Choroid plexus epithelial cell (primary cell): Measurements from ENCODE around the gene SCUBE1.

ENCODE experiments used
- DNase-seq: peaks from one replicate; pipeline ENCODE4 v3.0.0-alpha.2; 2010; ENCODE audit warnings: low read depth
- H3K4me3 ChIP-seq: 2 replicates; pipeline ENCODE4 v1.5.1; 2011; ENCODE audit warnings: low read depth, mild to moderate bottlenecking, control low read depth, low read length, moderate library complexity
- TF ChIP-seq, protein P1 (sequence below): conservative IDR thresholded peaks from 2 replicates; pipeline ENCODE4 v1.5.1; 2011; ENCODE audit warnings: low read depth, mild to moderate bottlenecking, control low read depth, inconsistent platforms, low read length, moderate library complexity

The SCUBE1 gene

DNA sequence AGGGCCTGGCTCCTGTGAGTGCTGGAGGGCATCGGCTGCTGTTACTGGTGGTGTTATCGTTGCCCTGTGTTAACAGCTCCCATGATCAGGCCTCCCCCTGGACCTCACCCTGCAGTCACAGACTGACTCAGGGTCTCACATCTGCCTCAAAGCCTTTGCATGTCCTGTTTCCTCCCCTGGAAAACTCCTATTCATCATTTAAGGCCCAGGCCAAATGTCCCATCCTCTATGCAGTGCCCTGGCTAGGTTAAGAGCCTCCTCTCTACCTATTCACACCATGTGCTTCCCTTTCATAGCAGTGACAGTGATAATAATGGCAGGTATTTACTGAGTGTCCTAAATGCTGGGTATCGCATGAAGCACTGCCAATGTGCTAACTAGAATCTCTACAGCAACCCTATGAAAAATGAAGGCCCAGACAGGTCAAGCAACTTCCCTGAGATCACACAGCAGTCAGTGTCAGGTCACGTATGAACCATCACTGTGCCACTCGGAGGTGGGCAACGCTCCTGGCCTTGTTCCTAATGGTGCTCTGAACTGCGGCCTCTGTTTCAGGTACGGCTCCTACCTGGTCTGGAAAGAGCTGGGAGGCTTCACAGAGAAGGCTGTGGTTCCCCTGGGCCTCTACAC is 182.6 kb downstream of the SCUBE1 start:
- TF ChIP-seq, protein P1, sequence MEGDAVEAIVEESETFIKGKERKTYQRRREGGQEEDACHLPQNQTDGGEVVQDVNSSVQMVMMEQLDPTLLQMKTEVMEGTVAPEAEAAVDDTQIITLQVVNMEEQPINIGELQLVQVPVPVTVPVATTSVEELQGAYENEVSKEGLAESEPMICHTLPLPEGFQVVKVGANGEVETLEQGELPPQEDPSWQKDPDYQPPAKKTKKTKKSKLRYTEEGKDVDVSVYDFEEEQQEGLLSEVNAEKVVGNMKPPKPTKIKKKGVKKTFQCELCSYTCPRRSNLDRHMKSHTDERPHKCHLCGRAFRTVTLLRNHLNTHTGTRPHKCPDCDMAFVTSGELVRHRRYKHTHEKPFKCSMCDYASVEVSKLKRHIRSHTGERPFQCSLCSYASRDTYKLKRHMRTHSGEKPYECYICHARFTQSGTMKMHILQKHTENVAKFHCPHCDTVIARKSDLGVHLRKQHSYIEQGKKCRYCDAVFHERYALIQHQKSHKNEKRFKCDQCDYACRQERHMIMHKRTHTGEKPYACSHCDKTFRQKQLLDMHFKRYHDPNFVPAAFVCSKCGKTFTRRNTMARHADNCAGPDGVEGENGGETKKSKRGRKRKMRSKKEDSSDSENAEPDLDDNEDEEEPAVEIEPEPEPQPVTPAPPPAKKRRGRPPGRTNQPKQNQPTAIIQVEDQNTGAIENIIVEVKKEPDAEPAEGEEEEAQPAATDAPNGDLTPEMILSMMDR, result no peak
- DNase-seq, result no peak
- H3K4me3 ChIP-seq, result no peak overlapping the region

DNA sequence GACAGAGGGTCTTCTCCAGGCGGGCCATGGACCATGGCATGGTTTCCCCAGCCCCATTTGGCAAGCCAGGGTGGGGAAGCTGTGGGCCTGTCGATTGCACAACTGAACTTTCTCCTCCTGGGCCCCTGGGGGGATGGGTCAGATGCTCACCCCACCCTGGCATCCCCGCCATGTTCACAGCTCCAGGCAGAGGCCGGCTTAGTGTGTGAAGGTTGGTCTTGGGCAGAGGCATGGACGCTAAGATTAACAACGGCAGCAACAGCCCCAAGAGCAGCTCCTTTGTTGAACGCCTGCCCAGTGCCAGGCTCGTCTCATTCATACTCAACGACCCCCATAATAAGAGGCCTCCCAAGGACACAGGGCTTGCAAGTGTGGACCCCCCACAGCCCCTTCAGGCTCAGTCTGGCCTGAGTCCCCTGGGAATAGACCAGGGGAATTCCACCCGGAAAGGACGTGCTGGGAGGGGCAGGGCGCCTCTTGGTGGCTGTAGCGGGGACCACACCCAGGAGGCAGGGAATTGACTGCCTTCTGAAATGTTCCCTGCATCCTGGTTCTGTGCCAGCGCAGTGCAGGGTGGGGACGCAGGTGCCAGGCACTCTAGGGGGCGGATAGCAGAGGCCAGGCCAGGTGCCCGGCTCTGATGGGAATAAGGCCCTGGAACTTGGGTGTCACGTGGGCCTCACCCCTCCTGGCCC is 183.5 kb downstream of the SCUBE1 start:
- peak; percentile 43 for DNase-seq
- H3K4me3 ChIP-seq, result no peak overlapping the region
- TF ChIP-seq, protein P1, result peak; percentile 53

DNA sequence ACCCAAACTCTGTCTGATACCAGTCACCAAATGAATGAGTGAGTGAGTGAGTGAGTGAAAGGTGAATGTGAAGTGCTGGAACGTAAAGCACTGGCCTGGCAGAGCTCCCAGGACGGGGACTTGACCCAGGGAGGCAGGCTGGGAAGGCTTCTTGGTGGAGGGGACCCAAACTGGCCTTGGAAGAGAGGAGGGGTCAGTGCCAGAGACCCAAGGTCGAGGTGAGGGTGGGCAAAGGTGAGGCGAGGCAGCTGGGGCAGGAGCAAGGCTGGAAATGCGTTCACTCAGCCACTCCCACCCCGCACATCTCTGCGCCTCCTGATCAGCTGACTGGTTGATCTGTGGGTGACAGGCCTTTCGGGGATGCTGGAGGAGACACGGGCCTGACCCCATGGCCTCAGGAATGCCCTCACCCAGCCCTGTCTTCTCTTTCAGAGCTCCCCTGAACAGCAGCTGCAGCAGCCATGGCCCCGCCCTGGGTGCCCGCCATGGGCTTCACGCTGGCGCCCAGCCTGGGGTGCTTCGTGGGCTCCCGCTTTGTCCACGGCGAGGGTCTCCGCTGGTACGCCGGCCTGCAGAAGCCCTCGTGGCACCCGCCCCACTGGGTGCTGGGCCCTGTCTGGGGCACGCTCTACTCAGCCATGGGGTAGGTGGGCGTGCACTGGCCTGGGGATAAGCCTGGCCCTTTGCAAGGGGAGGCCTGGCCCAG is 184.2 kb downstream of the SCUBE1 start:
- TF ChIP-seq, protein P1, result no peak
- no peak for DNase-seq
- no peak overlapping the region for H3K4me3 ChIP-seq

DNA sequence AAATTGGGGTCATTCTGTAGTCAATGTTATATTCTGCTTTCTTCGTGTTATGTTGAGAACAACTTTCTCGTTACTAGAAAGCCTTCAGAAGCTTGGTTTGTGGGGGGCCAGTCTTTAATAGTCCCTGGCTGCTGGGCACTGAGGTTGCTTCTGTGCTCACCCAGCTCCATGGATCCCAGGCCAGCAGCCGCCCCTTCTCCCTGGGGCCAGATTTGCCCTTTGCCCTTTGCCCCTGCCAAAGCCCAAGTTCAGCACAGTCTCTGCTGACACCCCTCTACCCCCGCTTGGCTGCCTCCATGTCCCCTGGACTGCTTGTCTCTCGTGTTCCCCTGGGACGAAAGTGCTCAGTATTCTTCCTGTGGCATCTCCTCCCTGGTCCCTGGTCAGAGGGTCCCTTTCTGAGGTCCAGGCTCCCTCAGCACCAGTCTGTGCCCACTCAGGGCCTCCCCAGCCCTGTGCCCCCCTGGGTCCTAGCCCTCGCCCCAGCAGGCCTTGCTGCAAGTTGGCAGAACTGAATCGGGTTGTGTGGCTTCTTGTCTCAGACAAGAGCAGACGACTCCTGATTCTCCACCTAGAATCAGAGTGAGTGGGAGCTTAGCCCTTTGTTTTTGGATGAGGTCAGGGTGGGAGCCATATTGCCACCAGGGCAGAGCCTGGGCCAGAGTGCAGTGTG is 185.2 kb downstream of the SCUBE1 start:
- H3K4me3 ChIP-seq, result no peak overlapping the region

DNA sequence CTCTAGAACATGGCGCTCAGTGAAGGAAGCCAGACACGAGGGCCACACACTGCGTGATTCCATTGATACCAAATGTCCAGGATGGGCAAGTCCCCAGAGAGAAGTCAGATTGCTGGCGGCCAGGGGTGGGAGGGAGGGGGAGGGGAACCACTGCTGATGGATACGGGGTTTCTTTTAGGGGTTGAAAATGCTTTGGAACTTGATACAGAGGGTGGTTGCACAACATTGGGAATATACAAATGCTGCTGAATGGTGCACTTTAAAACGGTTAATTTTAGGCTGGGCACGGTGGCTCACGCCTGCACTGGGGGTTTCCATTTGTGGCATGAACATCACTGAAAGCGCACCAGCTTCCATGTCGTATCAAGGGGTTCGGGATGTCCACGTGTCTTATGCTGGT is 186.8 kb downstream of the SCUBE1 start:
- no peak overlapping the region for H3K4me3 ChIP-seq
- TF ChIP-seq, protein P1, result no peak
- no peak for DNase-seq

More for the DNA sequence above, 185.2 kb downstream of the SCUBE1 start:
- TF ChIP-seq, protein P1, result no peak
- no peak for DNase-seq

DNA sequence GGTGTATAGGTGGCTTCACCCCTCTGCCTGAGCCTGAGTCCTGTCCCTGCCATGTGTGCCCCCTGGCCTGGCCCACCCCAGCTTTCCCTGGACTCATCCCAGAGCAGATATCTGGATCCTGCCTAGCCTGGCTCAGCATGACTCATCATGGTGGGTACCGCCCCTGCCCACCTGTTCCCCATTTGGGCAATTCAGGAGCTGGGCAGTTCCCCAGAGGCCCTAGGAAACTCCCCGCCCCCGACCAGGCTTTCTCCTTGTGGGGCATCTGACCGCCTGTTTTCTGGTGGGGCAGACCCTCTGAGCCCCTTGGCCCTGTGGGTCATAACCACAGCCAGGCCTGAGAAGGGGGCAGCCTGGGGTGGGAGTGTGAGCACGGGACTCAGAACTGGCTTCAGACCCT is 187.4 kb downstream of the SCUBE1 start:
- DNase-seq, result no peak
- H3K4me3 ChIP-seq, result no peak overlapping the region
- TF ChIP-seq, protein P1, result no peak
